ENCODE data around the gene BMP6. TPM values are rescaled to one million over a fixed set of nuclear protein-coding genes. Genes with fewer than 3 reads are reported as not detected.
A peak's percentile ranks its signal among the peaks of the same experiment; 100 is the strongest.

Gene BMP6
- polyA plus RNA-seq, 2 of the 4 experiments (the other 2 are of a cell fraction), result 8.4 to 23.0 TPM

- CTCF ChIA-PET, result interaction anchor here (1.2 kb wide), 1 partner anchor 86 kb away, joined by 3 read pairs; no protein-coding TSS in a partner anchor
- no peak overlapping the region for H3K4me3 ChIP-seq
- FAIRE-seq (no peak), ATAC-seq (no peak), DNase-seq (ENCODE audit: low read depth in 1 of 2, low spot score in 1 of 2) (no peak)
- no peak overlapping the region for H3K27ac ChIP-seq
- no peak overlapping the region for H3K4me2 ChIP-seq
- no peaks in the 10 kb centered on the region for H3K9me3 ChIP-seq
- peaks cover 12% of the 10 kb centered on the region; the same call in 2 of the 3 replicates for H3K4me1 ChIP-seq
- POLR2A ChIA-PET, result interaction anchor here (0.9 kb wide), 1 partner anchor 33 kb away, joined by 6 read pairs; no protein-coding TSS in a partner anchor
- TF ChIP-seq RNF2 (IDR thresholded peaks at IDR 0.05; ENCODE audit: borderline replicate concordance, low read depth), result no peak
- no peak for TF ChIP-seq NR3C1 (IDR thresholded peaks at IDR 0.05)
- TF ChIP-seq, protein P1, sequence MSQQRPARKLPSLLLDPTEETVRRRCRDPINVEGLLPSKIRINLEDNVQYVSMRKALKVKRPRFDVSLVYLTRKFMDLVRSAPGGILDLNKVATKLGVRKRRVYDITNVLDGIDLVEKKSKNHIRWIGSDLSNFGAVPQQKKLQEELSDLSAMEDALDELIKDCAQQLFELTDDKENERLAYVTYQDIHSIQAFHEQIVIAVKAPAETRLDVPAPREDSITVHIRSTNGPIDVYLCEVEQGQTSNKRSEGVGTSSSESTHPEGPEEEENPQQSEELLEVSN (IDR thresholded peaks at IDR 0.05; ENCODE audit: borderline replicate concordance, low read depth), result no peak
- TF ChIP-seq CHD4 (IDR thresholded peaks at IDR 0.05; ENCODE audit: borderline replicate concordance), result no peak
- 95% methylated on average over 4 of the region's 4 CpGs for WGBS (ENCODE audit: missing lambda C conversion rate)
Measured at GRCh38 chr6:7906741-7907140, 180.8 kb downstream of the BMP6 start.

- no peak overlapping the region for H3K27ac ChIP-seq
- ChIA-PET CTCF (interaction anchor here (1.7 kb wide), 1 partner anchor 9 kb away, joined by 4 read pairs; no protein-coding TSS in a partner anchor), POLR2A (no interaction called here)
- H3K9me3 ChIP-seq, result no peaks in the 10 kb centered on the region
- FAIRE-seq (no peak), DNase-seq (ENCODE audit: low read depth in 1 of 2, low spot score in 1 of 2) (no peak), ATAC-seq (no peak)
- WGBS (ENCODE audit: missing lambda C conversion rate), result 92% methylated on average over 4 of the region's 4 CpGs
- H3K4me2 ChIP-seq, result no peak overlapping the region
- no peak overlapping the region for H3K4me3 ChIP-seq
- peaks cover 12% of the 10 kb centered on the region; the same call in 2 of the 3 replicates for H3K4me1 ChIP-seq
- no peak for TF ChIP-seq RARB (CRISPR knock-in tag; IDR thresholded peaks at IDR 0.05)
Measured at GRCh38 chr6:7907159-7907558, 181.3 kb downstream of the BMP6 start.

GRCh38 chr6:7909323-7910276, 183.7 kb downstream of the BMP6 start:
- FAIRE-seq, result no peak
- ATAC-seq, result peak; percentile 78 to 83
- TF ChIP-seq JUNB (IDR thresholded peaks at IDR 0.05) (no peak), ZFP36 (IDR thresholded peaks at IDR 0.05; ENCODE audit: borderline replicate concordance, partially characterized antibody) (no peak), EP300 (IDR thresholded peaks at IDR 0.05) (no peak), CBX8 (IDR thresholded peaks at IDR 0.05) (no peak), USF2 (IDR thresholded peaks at IDR 0.05) (no peak), RFX5 (IDR thresholded peaks at IDR 0.05) (no peak), MAZ (IDR thresholded peaks at IDR 0.05; ENCODE audit: borderline replicate concordance, low read depth, low read length) (no peak), HOXB13 (CRISPR knock-in tag; IDR thresholded peaks at IDR 0.05; ENCODE audit: low read depth) (no peak), MYC (IDR thresholded peaks at IDR 0.05; ENCODE audit: borderline replicate concordance, low read length) (peak; percentile 54; the same call in 1 of the 2 replicates), POLR2A (IDR thresholded peaks at IDR 0.05; ENCODE audit: low read length) (peak; percentile 19; the same call in 1 of the 2 replicates), PHF8 (IDR thresholded peaks at IDR 0.05; ENCODE audit: borderline replicate concordance, low read depth) (peak; percentile 16; the same call in 1 of the 2 replicates), RNF2 (IDR thresholded peaks at IDR 0.05; ENCODE audit: borderline replicate concordance, low read depth) (no peak), CBX2 (IDR thresholded peaks at IDR 0.05; ENCODE audit: borderline replicate concordance, low read depth) (no peak), PBX3 (IDR thresholded peaks at IDR 0.05) (no peak), BCL3 (IDR thresholded peaks at IDR 0.05) (no peak), JUN (IDR thresholded peaks at IDR 0.05) (no peak)
- TF ChIP-seq, protein P2, sequence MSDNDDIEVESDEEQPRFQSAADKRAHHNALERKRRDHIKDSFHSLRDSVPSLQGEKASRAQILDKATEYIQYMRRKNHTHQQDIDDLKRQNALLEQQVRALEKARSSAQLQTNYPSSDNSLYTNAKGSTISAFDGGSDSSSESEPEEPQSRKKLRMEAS (IDR thresholded peaks at IDR 0.05), result peak; percentile 93
- TF ChIP-seq, protein P1 (IDR thresholded peaks at IDR 0.05; ENCODE audit: borderline replicate concordance, low read depth), result peak; percentile 53
- ChIA-PET CTCF (interaction anchor here (0.6 to 1.6 kb wide), 3 partner anchors 10 to 186 kb away, joined by 3 to 5 read pairs (median 3); no protein-coding TSS in a partner anchor), POLR2A (interaction anchor here (0.6 to 1.1 kb wide), 3 partner anchors 184 to 212 kb away, joined by 3 read pairs; partner anchors contain the start of gene BMP6)
- no peaks in the 10 kb centered on the region for H3K9me3 ChIP-seq
- H3K4me3 ChIP-seq, result peak overlapping the region; percentile 99
- peak overlapping the region; percentile 100 for H3K4me2 ChIP-seq
- peak overlapping the region; percentile 98 to 99 for H3K27ac ChIP-seq
- peak; percentile 46 to 49 for DNase-seq (ENCODE audit: low read depth in 1 of 2, low spot score in 1 of 2)
- 3% methylated on average over 13 of the region's 66 CpGs for WGBS (ENCODE audit: missing lambda C conversion rate)
- peaks cover 12% of the 10 kb centered on the region; the same call in 2 of the 3 replicates for H3K4me1 ChIP-seq
